Head of caudate nucleus (tissue), 42 donors: Measurements from ENCODE around the gene SLC25A41.
"Not testable (repeated sequence)": the region's sequence is repeated elsewhere in the genome, so short reads cannot be mapped to it uniquely, and the experiment has no call there.

Experiments
- DNase-seq, 42 donors: peaks; one replicate each; pipeline versions ENCODE4 v3.0.0 to v3.0.0-alpha.2; 2020 to 2021; ENCODE audit warnings: mixed read lengths in 7 of 42
- intact Hi-C: fragments of 100-400 bp; cut with DNase I; formaldehyde crosslinking; loops from one replicate; pipeline ENCODE4 v1.15.0; 2022

The SLC25A41 gene

DNA sequence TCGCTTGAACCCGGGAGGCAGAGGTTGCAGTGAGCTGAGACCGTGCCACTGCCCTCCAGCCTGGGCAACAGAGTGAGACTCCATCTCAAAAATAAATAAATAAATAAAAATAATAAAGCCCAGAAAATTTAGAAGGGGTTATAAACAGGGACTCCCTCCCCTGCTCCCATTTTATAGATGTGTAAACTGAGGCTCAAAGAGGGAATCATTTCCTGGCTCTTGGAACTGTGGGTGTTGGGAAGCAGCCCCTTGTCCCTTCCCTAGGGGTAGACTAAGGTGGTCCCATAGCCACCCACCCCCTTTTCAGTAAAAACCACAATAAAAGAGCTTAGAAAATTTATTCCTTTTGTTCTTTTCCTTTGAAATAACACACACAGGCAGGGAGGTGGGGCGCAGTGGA, 6.2 kb upstream of the SLC25A41 start:
- no peak for DNase-seq
- intact Hi-C loops: no loop called here

DNA sequence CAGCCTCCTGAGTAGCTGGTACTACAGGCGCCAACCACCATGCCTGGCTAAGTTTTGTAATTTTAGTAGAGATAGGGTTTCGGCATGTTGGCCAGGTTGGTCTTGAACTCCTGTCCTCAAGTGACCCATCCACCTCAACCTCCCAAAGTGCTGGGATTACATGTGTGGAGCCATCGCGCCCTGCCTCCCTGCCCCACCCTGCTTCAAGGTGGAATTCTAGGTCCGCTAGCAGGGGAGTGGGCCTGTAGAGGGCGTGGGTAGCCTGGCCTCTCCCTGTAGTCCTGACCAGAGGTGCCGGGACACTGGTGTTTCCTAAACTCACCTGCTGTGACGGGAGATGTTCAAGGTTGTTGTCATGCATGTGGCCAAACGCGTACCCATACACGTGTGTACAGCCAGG, 398 bp downstream of the SLC25A41 start:
- DNase-seq: no peak
- intact Hi-C loops: no loop called here

DNA sequence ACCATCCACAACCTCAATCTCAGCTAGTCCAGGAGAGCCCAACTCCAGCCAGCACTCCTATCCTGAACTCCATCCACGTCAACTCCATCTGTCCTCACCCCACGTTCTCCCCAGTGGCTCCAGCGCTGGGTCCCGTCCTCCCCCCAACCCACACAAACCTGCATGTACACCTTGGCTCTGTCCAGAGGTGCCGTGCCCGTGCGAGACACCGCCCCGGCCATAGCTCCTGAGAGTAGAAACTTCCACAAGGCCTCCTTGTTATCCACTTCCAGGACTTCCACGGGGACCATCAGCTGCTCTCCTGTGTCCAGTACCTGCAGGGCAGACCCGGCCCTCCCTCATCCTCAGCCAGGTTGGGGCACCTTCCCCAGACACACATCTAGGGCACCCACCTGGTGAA, 1.7 kb downstream of the SLC25A41 start:
- DNase-seq: no peak
- intact Hi-C loops: no loop called here

DNA sequence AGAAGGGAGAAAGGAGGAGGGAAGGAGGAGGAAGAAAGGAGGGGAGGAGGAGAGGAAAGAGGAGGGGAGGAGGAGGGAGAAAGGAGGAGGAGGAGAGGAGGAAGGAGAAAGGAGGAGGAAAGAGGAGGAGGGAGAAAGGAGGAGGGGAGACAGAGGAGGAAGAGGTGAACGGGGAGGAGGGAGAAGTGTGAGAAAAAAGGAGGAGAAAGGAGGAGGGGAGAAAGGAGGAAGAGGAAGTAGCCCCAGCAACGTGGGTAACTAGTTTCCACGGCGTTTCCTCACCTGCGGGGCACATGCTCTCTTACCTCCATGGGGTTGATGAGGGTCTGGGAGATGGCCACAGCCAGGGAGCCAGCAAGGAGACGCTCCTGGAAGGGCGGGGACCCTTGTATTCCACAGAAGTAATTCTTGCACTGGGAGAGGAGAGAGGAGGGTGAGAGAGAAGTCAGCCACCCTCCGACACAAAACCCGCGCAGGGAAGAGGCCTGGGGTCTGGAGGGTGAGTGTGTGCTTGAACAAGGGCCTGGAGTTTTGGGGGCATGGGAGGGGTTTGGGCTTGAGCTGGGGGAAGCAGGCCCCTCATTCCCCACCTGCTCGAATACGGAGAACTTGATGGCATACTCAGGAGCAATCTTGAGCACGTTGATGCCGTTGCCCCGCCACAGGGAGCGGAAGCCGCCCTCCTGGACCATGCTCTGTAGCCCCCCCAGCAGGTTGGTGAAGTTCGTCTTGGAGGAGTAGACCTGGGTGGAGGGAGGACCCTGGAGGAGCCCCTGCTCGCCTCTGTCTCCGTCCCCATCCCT, 3.9 kb downstream of the SLC25A41 start:
- DNase-seq: peak in 1 of 42 donors; percentile 2
- intact Hi-C loops: no loop called here

GRCh38 chr19:6428692-6429418, 4.7 kb downstream of the SLC25A41 start:
- intact Hi-C loops, DNase-seq: not testable (repeated sequence)

DNA sequence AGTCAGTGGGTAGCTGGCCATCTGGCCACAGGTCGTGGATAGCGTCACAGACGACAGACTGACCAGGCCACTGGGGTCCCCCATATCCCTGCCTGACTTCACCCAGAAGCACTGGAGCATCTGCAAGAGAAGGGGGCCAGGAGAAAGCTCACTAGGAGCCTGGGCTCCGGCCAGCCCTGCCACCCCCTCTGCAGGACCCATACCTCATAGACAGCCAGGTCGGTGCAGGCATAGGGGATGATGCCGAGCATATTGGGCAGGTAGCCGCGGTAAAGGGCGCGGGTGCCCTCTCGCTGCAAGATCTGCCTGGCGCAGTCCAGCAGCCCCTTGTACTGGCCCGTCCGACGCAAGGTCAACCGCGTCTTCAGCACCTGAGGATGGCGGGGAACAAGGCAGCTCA, 6.4 kb downstream of the SLC25A41 start:
- intact Hi-C loops: no loop called here
- no peak for DNase-seq

DNA sequence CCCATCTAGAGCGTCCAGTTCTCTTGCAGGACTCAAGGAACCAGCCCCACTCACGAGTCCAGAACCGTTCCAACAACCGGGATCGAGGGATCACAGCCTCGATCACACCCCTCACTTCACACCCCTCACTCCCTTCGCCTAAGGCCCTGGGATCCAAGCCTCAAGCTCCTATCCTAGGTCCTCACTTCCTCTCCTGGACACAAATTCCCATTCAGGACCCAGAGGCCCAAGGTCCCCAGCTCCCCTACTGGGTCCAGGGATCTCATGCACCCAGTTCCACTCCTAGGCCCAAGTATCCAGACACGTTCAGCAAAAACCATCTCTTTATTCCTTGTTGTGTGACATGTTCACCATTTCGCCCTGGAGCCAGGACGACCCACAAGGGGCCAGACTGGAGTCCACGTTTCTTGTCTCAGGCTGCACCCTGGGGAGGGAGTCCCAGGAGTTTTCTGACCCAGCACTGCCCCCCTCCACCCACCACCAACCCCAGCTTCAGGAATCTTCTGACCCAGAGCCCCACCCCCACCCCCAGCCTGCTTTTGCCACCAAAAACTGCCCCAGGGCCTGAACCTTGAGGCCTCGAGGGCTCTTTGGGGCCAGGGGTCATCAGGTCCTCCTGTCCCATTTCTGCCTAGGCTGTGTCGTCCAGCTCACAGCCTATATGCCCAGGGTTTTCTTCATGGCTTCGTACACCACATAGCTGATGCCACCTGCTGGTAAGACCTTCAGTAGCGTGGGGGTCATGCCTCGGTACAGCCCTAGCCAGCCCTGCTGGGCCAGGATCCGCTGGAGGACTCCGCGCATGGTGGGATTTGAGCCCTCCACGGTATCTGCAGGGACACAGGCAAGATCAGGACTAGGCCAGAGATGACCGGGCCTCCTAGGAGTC, 7.6 kb downstream of the SLC25A41 start:
- DNase-seq: peak in 1 of 42 donors; percentile 3
- intact Hi-C loops: loop anchor here (2.0 kb wide), 1 partner anchor 33 kb away; the partner anchor contains the start of gene GTF2F1

GRCh38 chr19:6424939-6425731, 8.4 kb downstream of the SLC25A41 start:
- intact Hi-C loops: loop anchor here (2.0 kb wide), 1 partner anchor 32 kb away; the partner anchor contains the start of gene GTF2F1
- DNase-seq: peak; percentile 88 to 100 (median 100)

- intact Hi-C loops: loop anchor here (2.0 kb wide), 1 partner anchor 32 kb away; the partner anchor contains the start of gene GTF2F1
- DNase-seq: peak in 9 of 42 donors; percentile 4 to 98 (median 58)
These were observed 9.2 kb downstream of the SLC25A41 start, which contains the start of gene KHSRP for GRCh38 chr19:6424195-6424938. TSS of gene KHSRP (minus strand) at chr19:6424811. CDS start at chr19:6424701, 110 bp downstream.

DNA sequence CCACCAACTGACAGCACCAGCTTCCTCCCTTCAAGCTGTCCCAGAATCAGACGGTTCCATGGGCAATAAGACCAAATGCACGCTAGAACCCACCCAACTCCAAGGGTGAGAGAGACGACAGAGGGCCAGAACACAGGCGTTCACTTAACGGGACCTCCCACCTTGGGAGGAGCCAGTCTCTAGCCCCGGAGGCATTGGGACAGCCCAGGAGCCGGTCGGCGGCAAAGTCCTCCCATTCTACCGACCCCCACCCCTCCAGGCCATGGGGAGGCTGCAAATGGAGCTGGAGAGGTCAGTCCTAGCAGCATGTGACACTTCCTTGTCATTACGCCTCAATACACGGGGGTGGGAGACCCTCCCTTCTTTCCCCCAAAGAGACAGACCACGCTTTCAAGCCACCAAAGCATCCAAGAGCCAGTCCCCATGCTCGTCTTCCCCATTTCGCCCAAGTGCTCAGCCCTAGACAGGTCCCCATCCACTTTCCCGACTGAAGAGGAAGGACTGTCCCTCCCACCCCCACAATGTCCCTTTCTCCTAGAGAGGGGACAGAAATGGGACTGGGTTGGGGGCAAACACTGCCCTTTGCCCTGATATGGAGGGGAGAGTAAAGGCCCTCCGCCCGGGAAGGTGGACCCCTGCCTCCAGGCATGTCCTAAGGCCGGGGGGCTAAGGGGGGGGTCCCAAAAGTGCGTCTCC, 9.9 kb downstream of the SLC25A41 start:
- intact Hi-C loops: loop anchor here (2.0 kb wide), 1 partner anchor 31 kb away; the partner anchor contains the start of gene GTF2F1
- DNase-seq: peak in 1 of 42 donors; percentile 31

GRCh38 chr19:6421075-6422014, 12.2 kb downstream of the SLC25A41 start:
- intact Hi-C loops: no loop called here
- DNase-seq: no peak

DNA sequence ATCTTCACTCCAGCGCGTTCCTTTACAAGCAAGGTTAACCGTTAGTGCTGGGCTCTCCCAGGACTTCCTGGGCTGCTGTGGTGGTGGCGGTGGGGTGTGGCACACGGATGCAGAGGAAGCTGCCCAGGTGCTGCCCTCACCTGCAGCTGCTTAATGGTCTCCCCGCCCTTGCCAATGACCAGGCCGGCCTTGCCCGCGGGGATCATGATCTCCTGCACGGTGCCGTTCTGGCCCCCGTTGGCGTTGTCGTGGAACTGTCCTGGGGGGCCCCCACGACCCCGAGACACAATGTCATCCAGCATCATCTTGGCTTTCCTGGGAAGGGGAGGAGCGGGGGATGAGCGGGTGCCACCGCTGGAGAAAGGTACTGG, 15.0 kb downstream of the SLC25A41 start:
- DNase-seq: no peak
- intact Hi-C loops: no loop called here

DNA sequence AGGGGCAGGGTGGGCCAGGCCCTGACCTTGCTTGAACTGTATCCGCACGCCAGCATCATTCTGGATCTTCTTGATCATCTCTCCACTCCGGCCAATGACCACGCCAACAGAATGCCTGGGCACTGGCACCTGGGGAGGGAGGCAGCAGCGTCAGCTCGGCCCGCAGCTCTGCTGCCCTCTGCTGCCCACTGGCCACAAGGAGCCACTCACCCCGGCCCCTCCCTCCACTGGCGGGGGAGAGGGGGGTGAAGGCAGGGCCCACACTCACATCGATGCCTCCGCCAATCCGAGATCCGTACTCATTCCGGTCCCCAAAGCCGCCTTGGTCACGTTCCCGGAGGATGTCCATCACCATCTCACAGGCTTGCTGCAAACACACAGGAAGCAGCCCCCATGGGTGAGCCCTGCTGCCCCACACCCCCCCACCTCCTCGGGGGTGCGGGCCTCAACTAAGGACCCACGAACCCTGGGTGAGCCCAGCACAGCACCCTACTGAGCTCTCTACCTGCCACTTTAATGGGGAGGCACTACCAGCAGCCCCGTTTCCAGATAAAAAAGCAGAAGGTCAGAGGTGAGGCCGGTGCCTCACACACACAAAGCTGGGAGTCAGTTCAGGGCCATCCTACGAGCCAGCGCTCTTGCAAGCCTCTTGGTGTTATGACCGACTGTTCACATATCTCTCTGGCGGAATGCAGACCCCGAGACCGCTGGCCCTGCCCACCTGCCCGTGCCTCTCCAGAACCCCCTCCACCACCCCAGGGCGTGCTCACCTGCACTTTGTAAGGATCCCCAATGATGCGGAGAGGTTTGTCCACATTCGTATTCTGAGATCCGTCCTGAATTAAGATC, 15.6 kb downstream of the SLC25A41 start:
- peak in 40 of 42 donors; percentile 39 to 84 (median 66) for DNase-seq
- intact Hi-C loops: no loop called here

DNA sequence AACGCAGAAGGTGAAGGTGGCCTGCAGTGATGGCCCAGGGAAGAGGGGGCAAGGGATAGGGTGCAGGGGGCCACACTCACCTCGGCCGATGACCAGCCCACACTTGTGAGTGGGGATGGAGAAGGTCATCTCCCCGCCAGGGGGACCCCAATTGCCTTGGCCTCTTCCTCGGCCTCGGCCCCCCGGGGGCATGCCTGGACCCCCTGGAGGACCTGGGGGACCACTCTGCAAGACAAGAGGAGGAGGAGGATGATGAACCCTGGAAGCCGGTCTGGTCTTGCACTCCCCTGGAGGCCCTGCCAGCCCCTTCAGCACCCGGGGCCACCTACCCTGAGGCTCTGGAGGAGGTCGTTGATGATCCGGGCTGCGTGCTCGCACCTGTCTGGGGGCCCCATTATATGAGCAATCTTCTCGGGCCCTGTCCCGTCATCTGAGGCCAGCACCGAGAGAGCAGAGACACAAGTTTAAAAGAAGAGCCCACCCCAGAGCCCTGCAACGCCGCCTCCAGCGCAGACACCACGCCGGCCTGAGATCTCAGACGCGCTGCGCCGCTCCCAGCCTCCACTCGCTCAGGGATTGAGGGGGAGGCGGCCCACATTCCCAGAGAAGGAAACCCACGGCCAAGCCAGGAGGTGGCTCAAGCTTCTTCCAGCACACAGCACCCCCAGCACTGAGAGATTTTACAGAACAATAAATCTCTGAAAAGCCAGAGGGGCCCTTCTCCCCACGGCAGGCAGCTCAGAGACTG, 16.7 kb downstream of the SLC25A41 start:
- intact Hi-C loops: no loop called here

More for the DNA sequence above, 16.7 kb downstream of the SLC25A41 start:
- DNase-seq: peak in 31 of 42 donors; percentile 19 to 76 (median 52)
